KG1 (cell line): ENCODE results near the gene ALPK3.

Experiments used
- DNase-seq: peaks from one replicate; lab custom pipeline; 2025; lab: John Stamatoyannopoulos, UW

The ALPK3 gene

GRCh38 chr15:84922530-84922929 is 105.4 kb downstream of the ALPK3 start:
- DNase-seq = no peak
